ENCODE results near the gene PTPN2.

DNA sequence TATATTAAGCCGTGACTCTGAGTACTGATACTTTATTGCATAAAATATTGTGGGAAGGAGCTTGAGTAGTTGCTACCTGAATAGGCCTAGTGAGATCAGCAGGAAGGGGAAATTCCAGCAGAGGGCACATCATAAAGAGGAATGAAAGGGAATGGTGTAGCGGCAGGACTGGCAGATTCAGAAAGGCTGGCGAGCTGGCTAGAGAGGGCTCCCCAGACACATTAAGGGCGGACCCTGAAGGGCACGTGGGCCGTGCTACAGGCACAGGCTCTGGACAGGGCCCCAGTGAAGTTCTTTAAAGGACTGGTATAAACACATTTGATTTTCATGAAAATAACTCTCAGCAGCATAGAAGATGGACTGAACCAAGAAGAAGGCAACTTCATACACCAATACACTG, 43.0 kb downstream of the PTPN2 start:
- TF ChIP-seq, protein P1, sequence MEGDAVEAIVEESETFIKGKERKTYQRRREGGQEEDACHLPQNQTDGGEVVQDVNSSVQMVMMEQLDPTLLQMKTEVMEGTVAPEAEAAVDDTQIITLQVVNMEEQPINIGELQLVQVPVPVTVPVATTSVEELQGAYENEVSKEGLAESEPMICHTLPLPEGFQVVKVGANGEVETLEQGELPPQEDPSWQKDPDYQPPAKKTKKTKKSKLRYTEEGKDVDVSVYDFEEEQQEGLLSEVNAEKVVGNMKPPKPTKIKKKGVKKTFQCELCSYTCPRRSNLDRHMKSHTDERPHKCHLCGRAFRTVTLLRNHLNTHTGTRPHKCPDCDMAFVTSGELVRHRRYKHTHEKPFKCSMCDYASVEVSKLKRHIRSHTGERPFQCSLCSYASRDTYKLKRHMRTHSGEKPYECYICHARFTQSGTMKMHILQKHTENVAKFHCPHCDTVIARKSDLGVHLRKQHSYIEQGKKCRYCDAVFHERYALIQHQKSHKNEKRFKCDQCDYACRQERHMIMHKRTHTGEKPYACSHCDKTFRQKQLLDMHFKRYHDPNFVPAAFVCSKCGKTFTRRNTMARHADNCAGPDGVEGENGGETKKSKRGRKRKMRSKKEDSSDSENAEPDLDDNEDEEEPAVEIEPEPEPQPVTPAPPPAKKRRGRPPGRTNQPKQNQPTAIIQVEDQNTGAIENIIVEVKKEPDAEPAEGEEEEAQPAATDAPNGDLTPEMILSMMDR (conservative IDR thresholded peaks at IDR 0.05; ENCODE audit: low read depth, low read length) = no peak
- no peak for TF ChIP-seq CHD1 (IDR thresholded peaks at IDR 0.05; ENCODE audit: low read depth, low read length)
